ENCODE results near the gene RASSF4.

Gene RASSF4

DNA sequence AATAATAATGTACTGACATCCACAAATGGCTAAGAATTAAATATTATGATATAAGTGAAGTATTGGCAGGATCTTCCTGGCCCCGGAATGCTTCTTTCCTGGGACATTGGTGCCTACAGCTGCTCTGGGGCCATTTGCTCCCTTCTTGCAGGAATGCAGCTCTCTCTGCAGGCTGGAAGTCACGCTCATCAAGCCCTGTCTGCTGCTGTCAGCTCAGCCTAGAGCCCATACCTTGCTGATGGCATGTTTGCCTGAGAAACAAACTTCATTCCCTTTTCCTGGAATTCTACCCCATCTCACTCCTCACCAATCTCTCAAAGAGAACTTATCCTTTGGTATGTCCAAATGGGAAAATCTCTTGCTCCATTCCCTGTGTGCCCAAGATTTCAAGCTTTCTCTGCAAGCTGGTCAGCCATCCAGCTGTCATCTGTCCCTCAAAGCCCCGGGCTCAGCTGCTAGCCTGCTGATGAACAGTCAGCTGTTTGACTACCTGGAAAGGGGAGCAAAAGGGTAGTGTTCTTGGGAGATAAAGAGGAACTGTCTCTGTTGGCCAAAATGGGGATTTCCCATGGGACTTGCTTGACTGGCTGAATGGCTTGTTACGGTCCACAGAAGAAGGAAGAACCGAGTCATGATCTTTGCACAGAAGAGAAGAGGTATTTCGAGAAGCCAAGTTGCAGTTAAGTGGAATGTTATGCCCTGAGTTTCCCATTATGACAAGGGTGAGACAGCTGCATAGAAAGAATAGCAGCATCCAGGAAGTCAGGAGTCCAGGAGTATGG is 12.0 kb upstream of the RASSF4 start:
- ChIA-PET POLR2A (no interaction called here), CTCF (interaction anchor here (0.9 to 9.2 kb wide), 4 partner anchors 14 to 31 kb away, joined by 3 to 70 read pairs (median 3); partner anchors contain the start of gene DEPP1)
- H3K27ac ChIP-seq (ENCODE audit: insufficient read depth in 1 of 2, low read depth in 1 of 2, low read length in 2 of 2, poor library complexity in 1 of 2, severe bottlenecking in 2 of 2), result no peak overlapping the region

DNA sequence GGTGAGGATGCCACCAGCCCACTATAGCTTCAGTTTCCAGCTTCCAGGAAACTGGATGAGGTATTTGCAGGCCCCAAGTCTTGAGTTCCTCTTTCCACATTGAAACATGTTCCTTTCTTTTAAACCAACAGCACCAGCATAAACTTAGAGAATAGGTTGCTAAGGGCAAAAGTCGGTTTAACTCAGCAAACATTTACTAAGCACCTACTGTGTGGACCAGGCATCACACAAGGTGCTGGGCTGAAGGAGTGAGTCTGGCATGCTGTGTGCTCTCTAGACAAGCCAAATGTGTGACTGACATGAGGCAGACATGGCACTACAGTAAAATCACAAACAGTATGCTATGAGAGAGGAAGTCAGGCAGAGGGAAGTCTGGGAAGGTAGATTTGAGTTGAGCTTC is 11.0 kb upstream of the RASSF4 start:
- POLR2A ChIA-PET, result no interaction called here
- Histone ChIP-seq H3K9me3 (ENCODE audit: control extremely low read depth in 1 of 5, control insufficient read depth in 4 of 5, insufficient read depth in 2 of 5, low read depth in 1 of 5, low read length in 4 of 5) (peaks cover 0 to 17% (median 5%) of the 10 kb centered on the region in 5 experiments), H3K27ac (ENCODE audit: insufficient read depth in 1 of 2, low read depth in 1 of 2, low read length in 2 of 2, poor library complexity in 1 of 2, severe bottlenecking in 2 of 2) (no peak overlapping the region), H3K4me1 (ENCODE audit: control extremely low read depth in 1 of 4, control insufficient read depth in 4 of 4, insufficient read depth in 4 of 4, low read length in 3 of 4) (peaks cover 13 to 31% (median 18%) of the 10 kb centered on the region in 4 experiments), H3K36me3 (ENCODE audit: control insufficient read depth in 4 of 4, insufficient read depth in 4 of 4, low read length in 3 of 4) (no peaks in the 10 kb centered on the region), H3K4me3 (ENCODE audit: control insufficient read depth in 1 of 7, extremely low read depth in 1 of 7, insufficient read depth in 4 of 7, low read depth in 2 of 7, low read length in 6 of 7) (no peak overlapping the region), H3K27me3 (replicated peaks in 2 of 5; ENCODE audit: control insufficient read depth in 4 of 5, insufficient read depth in 5 of 5, low read length in 4 of 5) (no peaks in the 10 kb centered on the region)
- 0% methylated on average over 1 of the region's 1 CpG for WGBS (ENCODE audit: insufficient coverage)
- DNase-seq, result peak in 2 of 3 donors; percentile 37 to 56
- CTCF ChIA-PET, result interaction anchor here (1.0 to 9.2 kb wide), 5 partner anchors 8 to 30 kb away, joined by 3 to 70 read pairs (median 3); partner anchors contain the start of gene DEPP1

More for the DNA sequence above, 12.0 kb upstream of the RASSF4 start:
- Histone ChIP-seq H3K9me3 (ENCODE audit: control extremely low read depth in 1 of 5, control insufficient read depth in 4 of 5, insufficient read depth in 2 of 5, low read depth in 1 of 5, low read length in 4 of 5) (peaks cover 0 to 17% (median 5%) of the 10 kb centered on the region in 5 experiments), H3K27me3 (replicated peaks in 2 of 5; ENCODE audit: control insufficient read depth in 4 of 5, insufficient read depth in 5 of 5, low read length in 4 of 5) (no peaks in the 10 kb centered on the region), H3K36me3 (ENCODE audit: control insufficient read depth in 4 of 4, insufficient read depth in 4 of 4, low read length in 3 of 4) (no peaks in the 10 kb centered on the region), H3K4me3 (ENCODE audit: control insufficient read depth in 1 of 7, extremely low read depth in 1 of 7, insufficient read depth in 4 of 7, low read depth in 2 of 7, low read length in 6 of 7) (no peak overlapping the region), H3K4me1 (ENCODE audit: control extremely low read depth in 1 of 4, control insufficient read depth in 4 of 4, insufficient read depth in 4 of 4, low read length in 3 of 4) (peaks cover 13 to 31% (median 18%) of the 10 kb centered on the region in 4 experiments)
- peak in 2 of 3 donors; percentile 34 to 38 for DNase-seq
- WGBS (ENCODE audit: insufficient coverage), result 91% methylated on average over 4 of the region's 6 CpGs

DNA sequence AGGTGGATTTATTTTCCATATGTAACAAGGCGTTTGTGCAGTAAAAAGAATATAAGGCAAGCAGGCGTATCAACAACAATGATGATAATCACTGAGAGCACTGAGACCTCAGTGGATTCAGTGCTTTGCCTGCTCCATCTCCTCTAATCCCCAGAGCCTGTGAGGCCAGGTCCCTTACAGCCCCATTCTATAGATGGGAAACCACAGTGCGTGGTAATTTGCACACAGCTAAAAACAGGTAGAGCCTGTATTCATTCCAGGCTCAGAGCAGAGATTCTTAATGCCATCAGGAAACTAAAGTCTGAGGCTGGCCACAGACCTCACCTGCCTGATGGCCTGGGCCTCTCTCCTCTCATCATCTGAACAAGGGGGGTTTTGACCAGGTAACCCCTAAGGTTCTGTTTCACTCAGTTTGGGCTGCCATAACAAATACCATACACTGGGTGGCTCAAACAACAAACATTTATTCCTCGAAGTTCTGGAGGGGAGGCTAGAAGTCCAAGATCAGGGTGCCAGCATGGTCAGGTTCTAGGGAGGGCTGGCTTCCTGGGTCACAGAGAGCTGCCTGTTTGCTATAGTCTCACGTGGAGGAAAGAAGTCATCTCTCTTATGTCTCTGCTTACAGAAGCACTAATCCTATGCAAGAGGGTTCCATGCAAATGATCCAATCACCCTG is 10.3 kb upstream of the RASSF4 start:
- Histone ChIP-seq H3K9me3 (ENCODE audit: control extremely low read depth in 1 of 5, control insufficient read depth in 4 of 5, insufficient read depth in 2 of 5, low read depth in 1 of 5, low read length in 4 of 5) (peaks cover 0 to 13% (median 5%) of the 10 kb centered on the region in 5 experiments), H3K27me3 (replicated peaks in 2 of 5; ENCODE audit: control insufficient read depth in 4 of 5, insufficient read depth in 5 of 5, low read length in 4 of 5) (no peaks in the 10 kb centered on the region), H3K36me3 (ENCODE audit: control insufficient read depth in 4 of 4, insufficient read depth in 4 of 4, low read length in 3 of 4) (no peaks in the 10 kb centered on the region), H3K4me3 (ENCODE audit: control insufficient read depth in 1 of 7, extremely low read depth in 1 of 7, insufficient read depth in 4 of 7, low read depth in 2 of 7, low read length in 6 of 7) (no peak overlapping the region), H3K27ac (ENCODE audit: insufficient read depth in 1 of 2, low read depth in 1 of 2, low read length in 2 of 2, poor library complexity in 1 of 2, severe bottlenecking in 2 of 2) (no peak overlapping the region), H3K4me1 (ENCODE audit: control extremely low read depth in 1 of 4, control insufficient read depth in 4 of 4, insufficient read depth in 4 of 4, low read length in 3 of 4) (peaks cover 13 to 31% (median 18%) of the 10 kb centered on the region in 4 experiments)
- 79% methylated on average over 5 of the region's 5 CpGs for WGBS (ENCODE audit: insufficient coverage)
- ChIA-PET CTCF (interaction anchor here (0.7 to 9.2 kb wide), 7 partner anchors 9 to 31 kb away, joined by 3 to 70 read pairs (median 3); no protein-coding TSS in a partner anchor), POLR2A (no interaction called here)
- no peak for DNase-seq

DNA sequence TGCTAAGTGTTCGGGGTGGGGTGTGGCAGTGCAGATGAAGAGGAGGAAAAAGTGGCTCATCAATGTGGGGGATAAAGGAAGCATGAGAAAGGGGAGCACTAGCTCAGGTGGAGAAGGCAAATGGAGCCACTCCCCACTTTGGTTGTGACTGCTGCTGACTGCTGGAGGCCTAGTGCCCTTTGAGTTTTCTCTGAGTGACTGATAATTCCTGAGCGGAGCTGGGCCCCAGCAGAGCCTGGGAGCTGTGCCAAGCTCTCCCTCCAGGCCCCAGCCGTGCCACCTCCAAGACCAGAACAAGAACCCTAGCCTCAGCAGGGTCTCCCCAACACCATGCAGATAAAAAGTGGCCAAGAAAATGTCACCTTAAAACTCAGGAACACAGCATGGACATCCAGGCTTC is 9.7 kb upstream of the RASSF4 start:
- DNase-seq, result no peak
- ChIA-PET CTCF (interaction anchor here (0.7 to 9.2 kb wide), 6 partner anchors 8 to 31 kb away, joined by 3 to 70 read pairs (median 4); no protein-coding TSS in a partner anchor), POLR2A (interaction anchor here (1.0 kb wide), 1 partner anchor 12 kb away, joined by 4 read pairs; no protein-coding TSS in a partner anchor)
- H3K4me3 ChIP-seq (ENCODE audit: control insufficient read depth in 1 of 7, extremely low read depth in 1 of 7, insufficient read depth in 4 of 7, low read depth in 2 of 7, low read length in 6 of 7), result no peak overlapping the region
- no peak overlapping the region for H3K27ac ChIP-seq (ENCODE audit: insufficient read depth in 1 of 2, low read depth in 1 of 2, low read length in 2 of 2, poor library complexity in 1 of 2, severe bottlenecking in 2 of 2)
- peaks cover 0 to 9% (median 2%) of the 10 kb centered on the region in 5 experiments for H3K9me3 ChIP-seq (ENCODE audit: control extremely low read depth in 1 of 5, control insufficient read depth in 4 of 5, insufficient read depth in 2 of 5, low read depth in 1 of 5, low read length in 4 of 5)
- WGBS (ENCODE audit: insufficient coverage), result 92% methylated on average over 3 of the region's 3 CpGs
- H3K36me3 ChIP-seq (ENCODE audit: control insufficient read depth in 4 of 4, insufficient read depth in 4 of 4, low read length in 3 of 4), result no peaks in the 10 kb centered on the region
- H3K4me1 ChIP-seq (ENCODE audit: control extremely low read depth in 1 of 4, control insufficient read depth in 4 of 4, insufficient read depth in 4 of 4, low read length in 3 of 4), result peaks cover 13 to 31% (median 18%) of the 10 kb centered on the region in 4 experiments
- H3K27me3 ChIP-seq (replicated peaks in 2 of 5; ENCODE audit: control insufficient read depth in 4 of 5, insufficient read depth in 5 of 5, low read length in 4 of 5), result no peaks in the 10 kb centered on the region

DNA sequence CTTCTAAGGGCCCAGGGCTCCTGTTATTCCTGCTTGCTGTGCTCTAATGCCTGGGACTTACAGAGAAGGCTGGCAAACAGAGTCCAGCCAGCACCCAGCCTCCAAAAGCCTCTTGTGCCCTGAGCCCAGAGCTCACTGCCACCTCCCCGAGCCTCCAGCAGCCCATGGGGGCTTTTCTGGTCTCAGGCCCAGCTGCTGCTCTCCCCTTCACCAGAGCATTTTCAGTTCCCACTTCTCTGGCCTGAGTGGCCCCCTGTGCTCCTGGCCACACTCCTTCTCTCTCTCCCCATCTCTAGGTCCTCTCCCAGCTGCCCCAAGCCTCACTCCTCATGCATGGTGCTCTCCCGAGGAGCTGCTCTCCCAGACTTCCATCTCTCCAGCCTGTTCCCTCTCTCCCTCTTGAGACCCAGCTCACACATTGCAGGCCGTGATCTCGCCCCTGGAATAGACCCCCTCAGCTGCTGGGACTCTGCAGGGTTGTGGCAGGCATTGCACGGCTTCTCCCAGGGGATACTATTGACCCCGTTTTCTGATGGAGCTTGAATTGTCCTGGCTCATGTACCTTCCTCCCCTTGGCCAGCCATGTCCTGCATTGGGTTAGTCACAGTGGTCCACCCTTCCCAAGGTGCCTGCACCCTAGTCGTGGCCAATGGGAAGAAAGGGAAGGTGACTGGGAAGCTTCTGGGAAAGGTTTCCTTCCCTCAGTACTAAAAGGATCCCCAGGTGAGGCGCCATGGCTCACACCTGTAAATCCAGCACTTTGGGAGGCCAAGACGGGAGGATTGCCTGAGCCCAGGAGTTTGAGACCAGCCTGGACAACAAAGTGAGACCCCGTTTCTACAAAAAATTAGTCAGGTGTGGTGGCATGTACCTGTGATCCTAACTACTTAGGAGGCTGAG is 9.0 kb upstream of the RASSF4 start:
- peaks cover 13 to 31% (median 18%) of the 10 kb centered on the region in 4 experiments for H3K4me1 ChIP-seq (ENCODE audit: control extremely low read depth in 1 of 4, control insufficient read depth in 4 of 4, insufficient read depth in 4 of 4, low read length in 3 of 4)
- 97% methylated on average over 10 of the region's 10 CpGs for WGBS (ENCODE audit: insufficient coverage)
- CTCF ChIA-PET, result interaction anchor here (1.2 to 9.2 kb wide), 6 partner anchors 9 to 30 kb away, joined by 3 to 70 read pairs (median 4); no protein-coding TSS in a partner anchor

DNA sequence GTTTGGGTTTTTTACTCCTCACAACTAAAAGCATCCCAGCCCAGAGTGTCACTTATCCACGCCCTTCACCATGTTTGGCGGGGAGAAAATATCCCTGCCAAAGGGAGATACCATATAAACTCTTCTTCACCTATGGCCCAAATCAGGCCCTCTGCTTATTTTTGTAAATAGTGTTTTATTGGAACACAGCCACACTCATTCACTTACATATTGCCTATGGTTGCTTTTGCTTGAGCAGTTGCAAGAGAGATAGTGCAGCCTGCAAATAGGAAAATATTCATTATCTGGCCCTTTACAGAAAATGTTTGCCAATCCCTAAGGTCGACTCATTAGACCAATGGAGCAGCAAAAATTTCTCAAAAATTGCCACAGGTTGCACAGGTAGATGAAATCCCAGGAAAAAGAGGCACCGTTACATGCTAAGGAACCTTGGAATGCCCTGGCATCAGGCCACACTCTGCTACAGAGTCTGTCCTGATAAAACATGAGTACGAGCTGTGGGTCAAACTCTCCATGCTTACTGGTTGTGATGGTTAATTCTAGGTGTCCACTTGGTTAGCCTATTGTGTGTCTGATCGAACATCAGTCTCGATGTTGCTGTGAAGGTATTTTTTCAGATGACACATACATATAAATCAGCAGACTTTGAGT is 7.9 kb upstream of the RASSF4 start:
- Histone ChIP-seq H3K27ac (ENCODE audit: insufficient read depth in 1 of 2, low read depth in 1 of 2, low read length in 2 of 2, poor library complexity in 1 of 2, severe bottlenecking in 2 of 2) (no peak overlapping the region), H3K4me3 (ENCODE audit: control insufficient read depth in 1 of 7, extremely low read depth in 1 of 7, insufficient read depth in 4 of 7, low read depth in 2 of 7, low read length in 6 of 7) (no peak overlapping the region), H3K27me3 (replicated peaks in 2 of 5; ENCODE audit: control insufficient read depth in 4 of 5, insufficient read depth in 5 of 5, low read length in 4 of 5) (no peaks in the 10 kb centered on the region), H3K36me3 (ENCODE audit: control insufficient read depth in 4 of 4, insufficient read depth in 4 of 4, low read length in 3 of 4) (peaks cover 0 to 6% (median 2%) of the 10 kb centered on the region in 4 experiments), H3K9me3 (ENCODE audit: control extremely low read depth in 1 of 5, control insufficient read depth in 4 of 5, insufficient read depth in 2 of 5, low read depth in 1 of 5, low read length in 4 of 5) (no peaks in the 10 kb centered on the region), H3K4me1 (ENCODE audit: control extremely low read depth in 1 of 4, control insufficient read depth in 4 of 4, insufficient read depth in 4 of 4, low read length in 3 of 4) (peaks cover 13 to 24% (median 18%) of the 10 kb centered on the region in 4 experiments)
- POLR2A ChIA-PET, result interaction anchor here (0.7 kb wide), 1 partner anchor 28 kb away, joined by 3 read pairs; no protein-coding TSS in a partner anchor
- WGBS (ENCODE audit: insufficient coverage), result 100% methylated on average over 2 of the region's 7 CpGs
- CTCF ChIA-PET, result interaction anchor here (1.6 to 4.2 kb wide), 4 partner anchors 11 to 18 kb away, joined by 4 to 15 read pairs (median 12); no protein-coding TSS in a partner anchor
- no peak for DNase-seq

More for the DNA sequence above, 9.0 kb upstream of the RASSF4 start:
- Histone ChIP-seq H3K9me3 (ENCODE audit: control extremely low read depth in 1 of 5, control insufficient read depth in 4 of 5, insufficient read depth in 2 of 5, low read depth in 1 of 5, low read length in 4 of 5) (peaks cover 0 to 3% (median 0%) of the 10 kb centered on the region in 5 experiments), H3K27ac (ENCODE audit: insufficient read depth in 1 of 2, low read depth in 1 of 2, low read length in 2 of 2, poor library complexity in 1 of 2, severe bottlenecking in 2 of 2) (no peak overlapping the region), H3K36me3 (ENCODE audit: control insufficient read depth in 4 of 4, insufficient read depth in 4 of 4, low read length in 3 of 4) (peaks cover 0 to 2% (median 0%) of the 10 kb centered on the region in 4 experiments), H3K27me3 (replicated peaks in 2 of 5; ENCODE audit: control insufficient read depth in 4 of 5, insufficient read depth in 5 of 5, low read length in 4 of 5) (no peaks in the 10 kb centered on the region), H3K4me3 (ENCODE audit: control insufficient read depth in 1 of 7, extremely low read depth in 1 of 7, insufficient read depth in 4 of 7, low read depth in 2 of 7, low read length in 6 of 7) (no peak overlapping the region)
- POLR2A ChIA-PET, result interaction anchor here (1.0 kb wide), 1 partner anchor 11 kb away, joined by 4 read pairs; no protein-coding TSS in a partner anchor
- no peak for DNase-seq
